Measurements from ENCODE around the gene DNMT1.

DNMT1 gene

GRCh38 chr19:10112895-10113591 is 81.7 kb downstream of the DNMT1 start:
- peak overlapping the region; percentile 16 for H3K27ac ChIP-seq (ENCODE audit: low read depth, low read length)
- H3K4me1 ChIP-seq (ENCODE audit: control insufficient read depth, insufficient read depth, low read length) = no peaks in the 10 kb centered on the region; the same call in 1 of the 2 replicates

GRCh38 chr19:10112037-10112761 is 82.6 kb downstream of the DNMT1 start:
- Histone ChIP-seq H3K27ac (ENCODE audit: low read depth, low read length) (peak overlapping the region; percentile 26), H3K4me1 (ENCODE audit: control insufficient read depth, insufficient read depth, low read length) (no peaks in the 10 kb centered on the region; the same call in 1 of the 2 replicates), H3K27me3 (ENCODE audit: control insufficient read depth, insufficient read depth, low read length) (no peaks in the 10 kb centered on the region), H3K4me3 (ENCODE audit: low read depth, low read length) (no peak overlapping the region), H3K9me3 (ENCODE audit: control insufficient read depth, insufficient read depth, low read length) (no peaks in the 10 kb centered on the region), H3K36me3 (ENCODE audit: control insufficient read depth, insufficient read depth, low read length) (peaks cover 72% of the 10 kb centered on the region), H3K9ac (ENCODE audit: low read depth, low read length) (no peak overlapping the region)

More at GRCh38 chr19:10112895-10113591, 81.7 kb downstream of the DNMT1 start:
- Histone ChIP-seq H3K4me3 (ENCODE audit: low read depth, low read length) (no peak overlapping the region), H3K9me3 (ENCODE audit: control insufficient read depth, insufficient read depth, low read length) (no peaks in the 10 kb centered on the region), H3K9ac (ENCODE audit: low read depth, low read length) (no peak overlapping the region), H3K36me3 (ENCODE audit: control insufficient read depth, insufficient read depth, low read length) (peaks cover 72% of the 10 kb centered on the region), H3K27me3 (ENCODE audit: control insufficient read depth, insufficient read depth, low read length) (no peaks in the 10 kb centered on the region)

DNA sequence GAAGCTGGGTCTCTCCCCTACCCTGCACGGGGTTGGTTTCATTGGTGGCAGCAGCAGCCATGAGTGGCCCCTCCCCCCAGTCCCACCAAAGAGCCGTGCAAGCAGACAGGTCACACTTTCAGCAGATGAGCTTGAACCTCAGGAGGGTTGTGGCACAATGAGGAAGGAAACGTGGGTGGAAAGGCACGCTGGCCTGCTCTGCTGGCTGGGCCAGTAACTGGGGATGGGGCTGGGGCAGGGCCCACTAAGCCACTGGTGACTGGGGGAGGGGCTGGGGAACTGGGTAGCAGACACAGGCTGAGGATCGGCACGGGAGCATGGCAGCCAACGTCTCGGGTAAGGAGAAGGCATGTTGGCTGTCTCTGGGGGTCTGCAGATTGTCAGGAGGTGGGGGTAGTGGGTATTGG is 83.3 kb downstream of the DNMT1 start, which contains the start of gene P2RY11:
Gene P2RY11 (plus strand): TSS at position 289 of the 407 bp plus-strand sequence. CDS start 29 bp downstream, at position 318.
- no peak within 1 kb of the TSS for H3K4me3 ChIP-seq (ENCODE audit: low read depth, low read length)
- H3K27me3 ChIP-seq (ENCODE audit: control insufficient read depth, insufficient read depth, low read length) = no peaks in the 10 kb centered on the region
- H3K27ac ChIP-seq (ENCODE audit: low read depth, low read length) = peak within 1 kb of the TSS; percentile 26
- no peaks in the 10 kb centered on the region for H3K9me3 ChIP-seq (ENCODE audit: control insufficient read depth, insufficient read depth, low read length)
- H3K9ac ChIP-seq (ENCODE audit: low read depth, low read length) = no peak within 1 kb of the TSS
- peaks cover 64% of the 10 kb centered on the region for H3K36me3 ChIP-seq (ENCODE audit: control insufficient read depth, insufficient read depth, low read length)
- no peaks in the 10 kb centered on the region; the same call in 1 of the 2 replicates for H3K4me1 ChIP-seq (ENCODE audit: control insufficient read depth, insufficient read depth, low read length)

DNA sequence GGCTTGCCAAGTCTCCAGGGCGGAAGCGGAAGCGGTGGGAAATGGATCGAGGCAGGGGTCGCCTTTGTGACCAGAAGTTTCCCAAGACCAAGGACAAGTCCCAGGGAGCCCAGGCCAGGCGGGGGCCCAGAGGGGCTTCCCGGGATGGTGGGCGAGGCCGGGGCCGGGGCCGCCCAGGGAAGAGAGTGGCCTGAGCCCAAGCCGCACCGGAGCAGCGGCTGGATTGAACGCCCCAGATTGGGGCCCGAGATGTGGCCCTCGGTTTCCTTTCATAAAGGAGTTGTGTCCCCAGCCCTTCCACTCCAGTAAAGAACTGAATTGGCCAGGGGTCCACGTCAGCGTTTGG is 83.8 kb downstream of the DNMT1 start:
- no peak overlapping the region for H3K9ac ChIP-seq (ENCODE audit: low read depth, low read length)
- H3K9me3 ChIP-seq (ENCODE audit: control insufficient read depth, insufficient read depth, low read length) = no peaks in the 10 kb centered on the region
- no peaks in the 10 kb centered on the region for H3K27me3 ChIP-seq (ENCODE audit: control insufficient read depth, insufficient read depth, low read length)
- H3K4me1 ChIP-seq (ENCODE audit: control insufficient read depth, insufficient read depth, low read length) = no peaks in the 10 kb centered on the region; the same call in 1 of the 2 replicates
- H3K27ac ChIP-seq (ENCODE audit: low read depth, low read length) = no peak overlapping the region
- H3K4me3 ChIP-seq (ENCODE audit: low read depth, low read length) = no peak overlapping the region
- H3K36me3 ChIP-seq (ENCODE audit: control insufficient read depth, insufficient read depth, low read length) = peaks cover 59% of the 10 kb centered on the region

DNA sequence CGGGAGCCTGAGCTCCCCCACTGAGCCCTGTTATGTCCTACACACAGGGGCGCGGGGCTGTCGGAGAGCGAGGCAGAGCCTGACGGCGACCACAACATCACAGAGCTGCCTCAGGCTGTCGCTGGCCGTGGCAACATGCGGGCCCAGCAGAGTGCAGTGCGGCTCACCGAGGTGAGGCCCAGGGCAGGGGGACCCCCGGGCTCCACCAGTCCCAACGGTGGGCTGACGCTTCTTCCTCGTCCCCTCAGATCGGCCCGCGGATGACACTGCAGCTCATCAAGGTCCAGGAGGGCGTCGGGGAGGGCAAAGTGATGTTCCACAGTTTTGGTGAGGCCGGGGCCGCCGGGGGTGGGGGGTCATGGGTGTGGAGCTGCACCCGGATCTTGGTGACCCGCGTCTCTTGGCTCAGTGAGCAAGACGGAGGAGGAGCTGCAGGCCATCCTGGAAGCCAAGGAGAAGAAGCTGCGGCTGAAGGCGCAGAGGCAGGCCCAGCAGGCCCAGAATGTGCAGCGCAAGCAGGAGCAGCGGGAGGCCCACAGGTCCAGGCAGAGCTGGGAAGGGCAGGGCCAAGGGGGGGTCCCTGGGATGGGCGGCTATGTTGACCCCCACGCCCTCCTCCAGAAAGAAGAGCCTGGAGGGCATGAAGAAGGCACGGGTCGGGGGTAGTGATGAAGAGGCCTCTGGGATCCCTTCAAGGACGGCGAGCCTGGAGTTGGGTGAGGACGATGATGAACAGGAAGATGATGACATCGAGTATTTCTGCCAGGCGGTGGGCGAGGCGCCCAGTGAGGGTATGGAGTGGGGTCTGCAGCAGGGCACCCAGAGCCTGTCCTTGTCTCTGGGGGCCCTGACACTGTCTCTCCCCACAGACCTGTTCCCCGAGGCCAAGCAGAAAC is 84.4 kb downstream of the DNMT1 start:
- no peaks in the 10 kb centered on the region; the same call in 1 of the 2 replicates for H3K4me1 ChIP-seq (ENCODE audit: control insufficient read depth, insufficient read depth, low read length)
- H3K27ac ChIP-seq (ENCODE audit: low read depth, low read length) = no peak overlapping the region
- H3K36me3 ChIP-seq (ENCODE audit: control insufficient read depth, insufficient read depth, low read length) = peaks cover 53% of the 10 kb centered on the region
- H3K9ac ChIP-seq (ENCODE audit: low read depth, low read length) = no peak overlapping the region
- no peak overlapping the region for H3K4me3 ChIP-seq (ENCODE audit: low read depth, low read length)
- no peaks in the 10 kb centered on the region for H3K27me3 ChIP-seq (ENCODE audit: control insufficient read depth, insufficient read depth, low read length)
- no peaks in the 10 kb centered on the region for H3K9me3 ChIP-seq (ENCODE audit: control insufficient read depth, insufficient read depth, low read length)

- H3K9ac ChIP-seq (ENCODE audit: low read depth, low read length) = no peak overlapping the region
- no peaks in the 10 kb centered on the region for H3K27me3 ChIP-seq (ENCODE audit: control insufficient read depth, insufficient read depth, low read length)
- no peak overlapping the region for H3K4me3 ChIP-seq (ENCODE audit: low read depth, low read length)
- H3K4me1 ChIP-seq (ENCODE audit: control insufficient read depth, insufficient read depth, low read length) = no peaks in the 10 kb centered on the region; the same call in 1 of the 2 replicates
- peaks cover 47% of the 10 kb centered on the region for H3K36me3 ChIP-seq (ENCODE audit: control insufficient read depth, insufficient read depth, low read length)
- H3K27ac ChIP-seq (ENCODE audit: low read depth, low read length) = no peak overlapping the region
- H3K9me3 ChIP-seq (ENCODE audit: control insufficient read depth, insufficient read depth, low read length) = no peaks in the 10 kb centered on the region
These were observed 85.2 kb downstream of the DNMT1 start for GRCh38 chr19:10109528-10109927.

- H3K36me3 ChIP-seq (ENCODE audit: control insufficient read depth, insufficient read depth, low read length) = peaks cover 47% of the 10 kb centered on the region
- H3K9ac ChIP-seq (ENCODE audit: low read depth, low read length) = no peak overlapping the region
- no peak overlapping the region for H3K27ac ChIP-seq (ENCODE audit: low read depth, low read length)
- H3K9me3 ChIP-seq (ENCODE audit: control insufficient read depth, insufficient read depth, low read length) = no peaks in the 10 kb centered on the region
- H3K27me3 ChIP-seq (ENCODE audit: control insufficient read depth, insufficient read depth, low read length) = no peaks in the 10 kb centered on the region
- H3K4me3 ChIP-seq (ENCODE audit: low read depth, low read length) = no peak overlapping the region
- no peaks in the 10 kb centered on the region; the same call in 1 of the 2 replicates for H3K4me1 ChIP-seq (ENCODE audit: control insufficient read depth, insufficient read depth, low read length)
These were observed 86.9 kb downstream of the DNMT1 start for GRCh38 chr19:10107817-10108367.

- Histone ChIP-seq H3K27ac (ENCODE audit: low read depth, low read length) (no peak overlapping the region), H3K4me1 (ENCODE audit: control insufficient read depth, insufficient read depth, low read length) (no peaks in the 10 kb centered on the region; the same call in 1 of the 2 replicates), H3K36me3 (ENCODE audit: control insufficient read depth, insufficient read depth, low read length) (peaks cover 47% of the 10 kb centered on the region), H3K9ac (ENCODE audit: low read depth, low read length) (peak overlapping the region; percentile 99; the same call in 1 of the 2 replicates), H3K4me3 (ENCODE audit: low read depth, low read length) (peak overlapping the region; percentile 96), H3K9me3 (ENCODE audit: control insufficient read depth, insufficient read depth, low read length) (no peaks in the 10 kb centered on the region), H3K27me3 (ENCODE audit: control insufficient read depth, insufficient read depth, low read length) (no peaks in the 10 kb centered on the region)
These were observed 87.5 kb downstream of the DNMT1 start for GRCh38 chr19:10107254-10107653.

DNA sequence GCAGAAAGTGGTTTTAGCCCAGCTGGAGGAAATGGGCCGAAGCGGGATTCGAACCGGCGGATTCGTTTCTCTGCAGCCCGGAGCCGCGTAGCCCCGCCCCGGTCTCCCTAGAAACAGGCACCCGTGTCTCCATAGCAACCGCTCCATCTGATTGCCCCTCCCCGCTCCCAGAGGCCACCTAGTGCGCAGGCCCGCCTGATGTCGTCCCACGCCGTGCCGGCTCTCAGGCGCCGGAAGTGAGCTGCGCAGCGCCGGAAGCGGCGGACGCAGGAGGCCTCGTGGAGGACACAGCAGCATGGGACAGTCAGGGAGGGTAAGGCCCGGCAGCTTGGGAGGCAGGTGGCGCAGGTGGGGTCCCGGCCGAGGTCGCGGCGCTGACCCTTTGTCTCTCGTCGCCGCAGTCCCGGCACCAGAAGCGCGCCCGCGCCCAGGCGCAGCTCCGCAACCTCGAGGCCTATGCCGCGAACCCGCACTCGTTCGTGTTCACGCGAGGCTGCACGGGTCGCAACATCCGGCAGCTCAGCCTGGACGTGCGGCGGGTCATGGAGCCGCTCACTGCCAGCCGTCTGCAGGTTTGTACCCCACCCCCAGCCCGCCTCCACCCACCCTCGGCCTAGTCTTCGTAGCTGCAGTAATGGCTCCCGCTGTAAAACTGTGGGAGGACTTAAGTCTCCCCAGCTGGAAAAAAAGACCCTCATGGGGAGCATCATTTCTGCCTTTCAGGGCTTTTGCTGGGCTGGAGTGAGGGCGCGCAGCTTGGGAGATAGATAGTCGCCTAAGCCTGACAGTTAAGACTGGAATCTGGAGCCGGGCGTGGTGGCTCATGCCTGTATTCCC is 88.4 kb downstream of the DNMT1 start, which contains the start of gene PPAN:
Gene PPAN (plus strand): TSS at position 263 of the 837 bp plus-strand sequence. CDS start 33 bp downstream, at position 296.
- Histone ChIP-seq H3K36me3 (ENCODE audit: control insufficient read depth, insufficient read depth, low read length) (peaks cover 41% of the 10 kb centered on the region), H3K4me1 (ENCODE audit: control insufficient read depth, insufficient read depth, low read length) (no peaks in the 10 kb centered on the region; the same call in 1 of the 2 replicates), H3K9ac (ENCODE audit: low read depth, low read length) (peak within 1 kb of the TSS; percentile 99), H3K4me3 (ENCODE audit: low read depth, low read length) (peak within 1 kb of the TSS; percentile 96), H3K27me3 (ENCODE audit: control insufficient read depth, insufficient read depth, low read length) (no peaks in the 10 kb centered on the region), H3K9me3 (ENCODE audit: control insufficient read depth, insufficient read depth, low read length) (no peaks in the 10 kb centered on the region), H3K27ac (ENCODE audit: low read depth, low read length) (peak within 1 kb of the TSS; percentile 76)

Data from HUES48 (cell line).